Brain pericyte (primary cell): ENCODE results near the gene SGSH.

Source experiments
- DNase-seq: peaks from one replicate; pipeline ENCODE4 v3.0.0-alpha.2; 2012; ENCODE audit warnings: low read depth, low spot score

The SGSH gene

DNA sequence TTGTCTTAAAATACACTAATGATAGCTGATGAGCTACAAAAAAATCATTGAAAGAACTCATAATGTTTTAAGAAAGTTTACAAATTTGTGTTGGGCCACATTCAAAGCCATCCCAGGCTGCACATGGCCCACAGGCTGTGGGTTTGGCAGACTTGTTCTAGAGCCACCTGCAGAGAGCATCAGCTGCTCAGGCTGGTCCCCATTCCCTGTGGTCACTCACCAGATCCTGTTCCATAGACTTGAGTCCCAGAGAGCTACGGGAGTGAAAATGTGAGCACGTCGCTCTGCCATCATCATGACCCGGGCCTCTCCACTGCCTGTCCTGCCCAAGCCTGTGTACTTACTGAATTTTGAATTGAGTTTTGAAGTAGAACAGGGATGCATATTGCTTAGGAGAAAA is 7.0 kb upstream of the SGSH start:
- no peak for DNase-seq

GRCh38 chr17:80225230-80225629 is 5.1 kb upstream of the SGSH start:
- DNase-seq: no peak

DNA sequence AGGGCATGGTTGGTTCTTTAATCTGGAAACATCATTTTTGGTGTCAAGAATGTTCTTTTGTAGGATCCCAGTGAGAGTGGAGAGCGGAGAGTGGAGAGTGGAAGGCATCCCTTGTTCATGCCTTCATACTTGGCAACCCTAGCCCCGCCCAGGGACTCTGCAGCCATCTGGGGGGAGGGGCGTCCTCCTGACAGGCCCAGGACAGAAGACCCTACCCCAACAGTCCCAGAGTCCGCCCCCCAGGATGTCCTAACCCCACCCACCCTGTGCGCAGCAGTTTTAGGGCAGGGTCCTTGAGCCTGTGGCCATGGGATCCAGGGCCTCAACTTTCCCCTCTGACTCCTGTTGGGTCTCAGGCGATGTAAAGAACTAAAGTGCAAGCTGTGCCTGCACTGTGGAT is 4.5 kb upstream of the SGSH start:
- no peak for DNase-seq

GRCh38 chr17:80223838-80224497 is 3.8 kb upstream of the SGSH start:
- no peak for DNase-seq

GRCh38 chr17:80223142-80223815 is 3.1 kb upstream of the SGSH start:
- no peak for DNase-seq

- no peak for DNase-seq
Observed at GRCh38 chr17:80222376-80223141, 2.4 kb upstream of the SGSH start.

DNA sequence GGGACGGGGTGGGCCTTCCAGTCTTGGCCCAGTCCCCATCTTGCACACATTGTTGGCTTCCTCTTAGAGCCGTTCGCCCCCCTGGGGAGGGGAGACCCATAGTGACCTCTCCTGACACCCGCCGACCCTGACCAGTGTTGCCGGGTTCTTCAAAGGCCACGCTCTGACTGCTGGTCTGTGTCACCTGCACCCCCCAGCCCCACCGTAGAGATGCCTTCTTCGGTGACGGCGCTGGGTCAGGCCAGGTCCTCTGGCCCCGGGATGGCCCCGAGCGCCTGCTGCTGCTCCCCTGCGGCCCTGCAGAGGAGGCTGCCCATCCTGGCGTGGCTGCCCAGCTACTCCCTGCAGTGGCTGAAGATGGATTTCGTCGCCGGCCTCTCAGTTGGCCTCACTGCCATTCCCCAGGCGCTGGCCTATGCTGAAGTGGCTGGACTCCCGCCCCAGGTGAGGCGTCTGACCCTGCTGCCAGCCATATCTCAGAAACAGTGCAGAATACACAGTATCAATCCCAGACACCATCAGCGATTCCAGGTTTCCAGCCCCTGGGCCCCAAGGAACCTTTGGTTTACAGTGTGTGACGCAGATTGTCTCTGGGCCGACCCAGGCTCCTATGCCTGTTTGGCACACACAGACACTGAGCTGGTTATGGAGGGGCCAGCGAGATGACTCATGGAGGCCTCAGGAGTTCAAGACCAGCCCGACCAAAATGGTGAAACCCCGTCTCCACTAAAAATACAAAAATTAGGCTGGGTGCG is 1.4 kb upstream of the SGSH start:
- no peak for DNase-seq

- no peak for DNase-seq
Observed at GRCh38 chr17:80220736-80221215, 643 bp upstream of the SGSH start.

DNA sequence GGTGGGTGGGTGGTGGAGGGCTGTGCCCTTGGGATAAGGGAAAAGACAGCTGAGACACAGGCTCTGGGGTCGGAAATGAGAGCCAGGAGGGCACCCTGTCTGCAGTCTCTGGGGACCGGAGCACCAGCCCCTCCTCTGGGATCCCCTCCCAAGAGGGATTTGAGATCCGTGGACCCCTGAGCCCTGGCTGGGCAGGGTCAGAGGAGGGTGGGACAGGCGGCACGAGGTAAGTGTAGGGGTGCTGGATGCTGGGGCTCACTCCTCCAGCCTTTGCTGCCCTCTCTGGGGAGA is 425 bp downstream of the SGSH start:
- DNase-seq: no peak

- no peak for DNase-seq
Observed at GRCh38 chr17:80219013-80219762, 945 bp downstream of the SGSH start.

DNA sequence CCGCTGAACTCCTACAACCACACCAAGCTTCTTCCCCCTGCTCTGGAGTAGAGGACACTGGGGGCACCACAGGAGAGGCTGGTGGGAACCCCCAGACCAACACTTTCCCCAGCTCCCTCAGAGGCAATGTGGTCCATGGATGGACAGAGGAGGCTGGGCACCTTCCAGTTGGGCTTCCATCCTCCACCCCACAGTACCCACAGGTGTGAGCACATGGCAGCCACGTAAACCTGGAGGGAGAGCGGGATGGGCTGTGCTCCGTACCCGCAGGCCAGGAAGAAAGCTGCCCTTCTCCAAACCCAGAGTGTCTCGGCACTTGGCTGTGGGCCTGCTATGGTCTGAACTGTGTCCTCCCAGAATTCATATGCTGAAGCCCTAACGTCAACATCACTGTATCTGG is 1.7 kb downstream of the SGSH start:
- no peak for DNase-seq

DNA sequence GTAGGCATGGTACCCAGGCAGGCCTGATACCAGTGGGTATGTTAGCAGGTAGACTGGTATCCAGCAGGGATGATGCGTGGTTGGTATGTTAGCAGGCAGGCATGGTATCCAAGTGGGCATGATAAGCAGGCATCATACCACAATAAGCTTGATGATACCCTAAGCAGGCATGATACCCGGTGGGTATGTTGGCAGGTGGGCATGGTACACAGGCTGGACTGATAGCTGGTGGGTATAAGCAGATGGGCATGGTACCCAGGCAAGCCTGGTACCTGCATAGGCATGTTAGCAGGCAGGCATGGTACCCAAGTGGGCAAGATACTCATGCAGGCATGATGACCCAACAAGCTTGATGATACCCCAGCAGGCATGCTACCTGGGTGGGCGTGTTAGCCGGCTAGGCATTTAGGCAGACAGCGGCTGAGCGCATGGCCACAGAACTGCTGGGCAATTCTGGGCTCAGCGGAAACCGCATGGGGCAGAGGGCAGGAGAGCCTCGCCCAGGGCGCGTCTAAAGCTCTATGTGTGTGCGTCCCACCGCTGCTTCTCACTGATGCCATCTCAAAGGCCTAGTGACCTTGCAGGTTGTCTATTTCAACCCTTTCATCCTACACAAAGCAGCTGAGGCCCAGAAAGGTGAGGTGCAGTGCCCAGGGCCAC is 2.3 kb downstream of the SGSH start:
- no peak for DNase-seq

- DNase-seq: no peak
Observed at GRCh38 chr17:80216473-80217456, 3.4 kb downstream of the SGSH start.

DNA sequence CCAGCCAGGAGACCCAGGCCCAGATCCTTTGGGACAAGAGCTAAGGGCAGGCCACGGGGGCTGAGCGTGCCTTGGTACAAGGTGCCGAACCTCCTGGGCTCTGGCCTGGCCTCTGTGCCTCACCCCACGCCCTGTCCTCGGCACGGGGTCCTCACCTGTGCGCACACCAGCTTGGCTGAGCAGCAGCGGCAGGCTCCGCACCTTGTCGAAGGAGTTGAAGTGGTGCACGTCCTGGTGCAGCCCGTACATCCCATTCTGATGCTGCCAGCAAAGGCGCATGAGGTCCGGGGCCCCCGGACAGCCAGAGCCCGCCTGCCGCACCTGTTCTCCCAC is 5.3 kb downstream of the SGSH start:
- no peak for DNase-seq

DNA sequence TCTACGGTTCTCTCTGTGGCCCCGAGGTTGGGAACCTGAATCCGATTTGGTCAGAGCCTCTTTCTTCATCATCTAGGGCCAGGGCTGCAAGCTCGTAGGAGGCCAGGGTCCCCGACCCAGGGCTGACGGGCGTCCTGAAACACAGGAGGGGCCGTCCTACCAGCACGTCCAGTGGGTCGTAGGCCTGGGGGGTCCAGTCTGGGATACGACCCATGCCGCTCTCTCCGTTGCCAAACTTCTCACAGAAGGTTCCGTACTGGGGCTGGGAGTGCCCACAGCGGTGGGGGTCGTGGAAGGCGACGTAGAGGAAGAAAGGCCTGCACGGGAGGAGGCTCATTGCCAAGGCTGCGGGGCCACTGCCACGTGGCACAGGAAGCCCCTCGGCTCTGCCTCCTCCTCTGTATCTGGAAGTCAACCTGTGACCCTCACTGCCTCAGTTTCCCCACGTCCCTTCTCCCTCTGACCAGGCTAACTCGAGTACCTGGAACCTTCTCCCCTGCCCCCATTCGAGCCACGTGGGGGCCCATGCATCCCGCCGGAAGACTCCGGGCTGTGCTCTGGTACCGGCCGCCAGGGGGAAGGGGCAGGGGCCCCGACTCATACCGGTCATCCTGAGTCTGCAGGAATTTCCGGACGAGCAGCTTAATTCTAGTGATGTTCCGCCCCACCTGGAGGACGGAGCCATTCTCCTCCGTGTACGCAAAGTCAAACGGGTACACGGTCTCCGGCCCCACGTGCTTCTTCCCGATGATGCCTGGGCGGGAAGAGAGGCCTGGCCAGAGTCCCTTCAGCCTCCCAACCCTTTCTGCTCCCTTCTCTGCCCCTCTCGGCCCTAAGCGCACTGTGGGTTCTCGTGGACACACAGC is 5.9 kb downstream of the SGSH start:
- DNase-seq: no peak

GRCh38 chr17:80213643-80213975 is 6.5 kb downstream of the SGSH start:
- DNase-seq: no peak

GRCh38 chr17:80212962-80213642 is 7.0 kb downstream of the SGSH start:
- no peak for DNase-seq

DNA sequence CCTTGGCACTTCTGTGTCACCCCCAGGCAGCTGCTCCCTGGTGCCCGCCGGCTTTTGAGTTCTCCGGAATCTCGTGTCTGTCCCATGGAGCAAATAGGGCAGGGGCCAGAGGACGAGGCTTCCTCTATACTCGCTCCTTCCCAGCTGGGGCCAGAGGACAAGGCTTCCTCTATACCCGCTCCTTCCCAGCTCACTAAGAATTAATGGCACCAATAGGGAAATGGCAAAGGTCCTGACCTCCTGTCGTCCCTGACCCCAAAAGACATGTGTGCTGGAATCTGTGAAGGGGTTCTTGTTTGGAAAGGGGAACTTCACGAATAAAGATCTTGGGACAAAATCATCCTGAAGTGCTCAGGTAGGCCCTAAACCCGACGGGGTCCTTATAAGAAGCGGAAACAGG is 7.6 kb downstream of the SGSH start:
- DNase-seq: no peak
